ENCODE data around the gene HOXD4. TPM values are rescaled to one million over a fixed set of nuclear protein-coding genes. Genes with fewer than 3 reads are reported as not detected.
A peak's percentile ranks its signal among the peaks of the same experiment; 100 is the strongest.

Gene HOXD4
- total RNA-seq, 1 experiment from 2014 or later: 1.4 TPM

DNA sequence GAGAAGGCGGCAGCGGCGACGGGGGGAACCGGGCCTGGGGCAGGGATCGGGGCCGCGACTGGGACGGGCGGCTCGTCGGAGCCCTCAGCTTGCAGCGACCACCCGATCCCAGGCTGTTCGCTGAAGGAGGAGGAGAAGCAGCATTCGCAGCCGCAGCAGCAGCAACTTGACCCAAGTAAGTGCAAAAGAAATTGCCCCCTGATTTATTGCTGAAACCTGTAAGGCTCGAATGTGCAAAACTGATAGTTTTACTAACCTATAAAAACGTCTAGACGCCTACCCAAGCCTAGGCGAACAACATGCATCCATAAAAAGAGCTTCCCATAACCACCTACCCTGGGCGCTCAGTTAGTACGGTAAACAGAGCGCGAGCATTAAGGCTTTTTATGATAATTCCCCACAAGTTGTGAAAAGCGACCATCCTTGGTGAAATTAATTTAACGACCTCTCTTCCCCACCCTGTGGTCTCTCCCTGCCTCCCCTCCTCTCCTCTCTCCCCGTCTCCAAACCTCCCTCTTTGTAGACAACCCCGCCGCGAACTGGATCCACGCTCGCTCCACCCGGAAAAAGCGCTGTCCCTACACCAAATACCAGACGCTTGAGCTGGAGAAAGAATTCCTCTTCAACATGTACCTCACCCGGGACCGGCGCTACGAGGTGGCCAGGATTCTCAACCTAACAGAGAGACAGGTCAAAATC, 27.8 kb upstream of the HOXD4 start:
- DNase-seq (ENCODE audit: low read depth, low spot score): no peak
- TF ChIP-seq SIN3A (IDR thresholded peaks at IDR 0.05; ENCODE audit: borderline replicate concordance, insufficient read depth, low read depth, low read length) (no peak), TCF7L2 (IDR thresholded peaks at IDR 0.05; ENCODE audit: low read depth, low read length) (no peak), POLR2AphosphoS5 (IDR thresholded peaks at IDR 0.05; ENCODE audit: low read depth, low read length) (no peak), REST (IDR thresholded peaks at IDR 0.05; ENCODE audit: insufficient read depth in 1 of 2, low read depth in 2 of 2, low read length in 1 of 2) (no peak)
- TF ChIP-seq, protein P1, sequence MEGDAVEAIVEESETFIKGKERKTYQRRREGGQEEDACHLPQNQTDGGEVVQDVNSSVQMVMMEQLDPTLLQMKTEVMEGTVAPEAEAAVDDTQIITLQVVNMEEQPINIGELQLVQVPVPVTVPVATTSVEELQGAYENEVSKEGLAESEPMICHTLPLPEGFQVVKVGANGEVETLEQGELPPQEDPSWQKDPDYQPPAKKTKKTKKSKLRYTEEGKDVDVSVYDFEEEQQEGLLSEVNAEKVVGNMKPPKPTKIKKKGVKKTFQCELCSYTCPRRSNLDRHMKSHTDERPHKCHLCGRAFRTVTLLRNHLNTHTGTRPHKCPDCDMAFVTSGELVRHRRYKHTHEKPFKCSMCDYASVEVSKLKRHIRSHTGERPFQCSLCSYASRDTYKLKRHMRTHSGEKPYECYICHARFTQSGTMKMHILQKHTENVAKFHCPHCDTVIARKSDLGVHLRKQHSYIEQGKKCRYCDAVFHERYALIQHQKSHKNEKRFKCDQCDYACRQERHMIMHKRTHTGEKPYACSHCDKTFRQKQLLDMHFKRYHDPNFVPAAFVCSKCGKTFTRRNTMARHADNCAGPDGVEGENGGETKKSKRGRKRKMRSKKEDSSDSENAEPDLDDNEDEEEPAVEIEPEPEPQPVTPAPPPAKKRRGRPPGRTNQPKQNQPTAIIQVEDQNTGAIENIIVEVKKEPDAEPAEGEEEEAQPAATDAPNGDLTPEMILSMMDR (IDR thresholded peaks at IDR 0.05): no peak
- Histone ChIP-seq H3K4me1 (ENCODE audit: control insufficient read depth, insufficient read depth, low read length) (peaks cover 7% of the 10 kb centered on the region), H3K4me3 (ENCODE audit: low read depth in 2 of 2, low read length in 2 of 2) (peak overlapping the region in 1 of 2 experiments; percentile 33; a peak in 1 of 4 replicates), H3K36me3 (ENCODE audit: control insufficient read depth, insufficient read depth, low read length) (no peaks in the 10 kb centered on the region), H3K27me3 (ENCODE audit: control insufficient read depth, insufficient read depth, low read length) (no peaks in the 10 kb centered on the region), H3K27ac (ENCODE audit: low read length) (no peak overlapping the region), H3K9me3 (ENCODE audit: control insufficient read depth, insufficient read depth, low read depth, low read length) (no peaks in the 10 kb centered on the region)
- BruUV-seq (replicated peaks): no TSS peak
- intact Hi-C loops (cut with micrococcal nuclease; ENCODE audit: unreplicated experiment): loop anchor here (10.0 kb wide), 1 partner anchor 691 kb away; no protein-coding TSS in a partner anchor
- ATAC-seq: no peak
- ChIA-PET CTCF (no interaction called here), POLR2A (no interaction called here)
- in situ Hi-C loops (cut with HindIII; ENCODE audit: low pct_unique_long_range_greater_than_20kb, low sequenced_read_pairs): no loop called here

DNA sequence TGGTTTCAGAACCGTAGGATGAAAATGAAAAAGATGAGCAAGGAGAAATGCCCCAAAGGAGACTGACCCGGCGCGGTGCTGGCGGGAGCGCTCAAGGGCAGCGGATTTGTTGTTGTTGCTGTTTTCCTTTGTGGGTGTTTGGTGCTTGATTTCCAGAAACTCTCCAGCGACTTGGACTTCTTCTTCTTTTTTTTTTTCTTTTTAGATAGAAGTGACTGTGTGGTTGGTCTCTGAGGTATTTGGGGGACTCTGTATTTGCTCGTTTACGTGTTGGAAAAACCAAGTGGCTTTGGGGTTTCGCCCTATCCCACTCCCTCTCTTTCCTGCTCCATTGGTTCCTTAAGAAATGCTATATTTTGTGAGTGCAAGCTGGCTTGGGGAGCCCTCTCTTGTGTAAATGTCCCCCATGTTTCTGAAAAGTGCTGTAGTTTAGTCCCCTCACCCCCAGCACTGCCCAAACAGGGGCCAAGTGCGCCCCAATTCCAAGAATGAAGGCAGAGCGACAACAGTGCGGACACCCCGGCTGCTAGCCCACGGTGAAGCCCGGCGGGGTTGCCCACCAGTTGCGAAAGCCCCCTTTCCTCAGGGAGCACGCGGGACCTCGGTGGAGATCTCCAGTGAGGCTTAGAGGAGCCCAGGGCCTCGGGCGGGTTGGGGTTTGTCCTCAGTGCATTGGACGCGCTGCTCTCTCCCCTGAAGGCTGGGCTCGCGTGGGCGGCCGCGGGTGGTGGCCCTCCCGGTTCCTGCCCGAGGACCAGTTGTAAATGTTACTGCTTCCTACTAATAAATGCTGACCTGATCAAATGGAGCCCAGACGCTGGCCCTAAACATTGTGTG, 27.0 kb upstream of the HOXD4 start:
- DNase-seq (ENCODE audit: low read depth, low spot score): no peak
- ATAC-seq: no peak
- no peaks in the 10 kb centered on the region for H3K27me3 ChIP-seq (ENCODE audit: control insufficient read depth, insufficient read depth, low read length)
- CTCF ChIA-PET: interaction anchor here (0.6 to 1.2 kb wide), 2 partner anchors 247 to 530 kb away, joined by 3 to 4 read pairs; no protein-coding TSS in a partner anchor
- no peaks in the 10 kb centered on the region for H3K9me3 ChIP-seq (ENCODE audit: control insufficient read depth, insufficient read depth, low read depth, low read length)
- POLR2A ChIA-PET: no interaction called here
- no peak overlapping the region for H3K27ac ChIP-seq (ENCODE audit: low read length)
- TF ChIP-seq TCF7L2 (IDR thresholded peaks at IDR 0.05; ENCODE audit: low read depth, low read length) (no peak), SIN3A (IDR thresholded peaks at IDR 0.05; ENCODE audit: borderline replicate concordance, insufficient read depth, low read depth, low read length) (no peak), POLR2AphosphoS5 (IDR thresholded peaks at IDR 0.05; ENCODE audit: low read depth, low read length) (no peak), REST (IDR thresholded peaks at IDR 0.05; ENCODE audit: insufficient read depth in 1 of 2, low read depth in 2 of 2, low read length in 1 of 2) (no peak)
- TF ChIP-seq, protein P1 (IDR thresholded peaks at IDR 0.05): no peak
- H3K4me3 ChIP-seq (ENCODE audit: low read depth in 2 of 2, low read length in 2 of 2): no peak overlapping the region
- peaks cover 7% of the 10 kb centered on the region for H3K4me1 ChIP-seq (ENCODE audit: control insufficient read depth, insufficient read depth, low read length)
- in situ Hi-C loops (cut with HindIII; ENCODE audit: low pct_unique_long_range_greater_than_20kb, low sequenced_read_pairs) (no loop called here), intact Hi-C loops (cut with micrococcal nuclease; ENCODE audit: unreplicated experiment) (loop anchor here (10.0 kb wide), 1 partner anchor 690 kb away; no protein-coding TSS in a partner anchor)
- H3K36me3 ChIP-seq (ENCODE audit: control insufficient read depth, insufficient read depth, low read length): no peaks in the 10 kb centered on the region
- no TSS peak for BruUV-seq (replicated peaks)
